HepG2 (cell line): Measurements from ENCODE around the gene EFCAB8. TPM values are rescaled to one million over a fixed set of nuclear protein-coding genes. Genes with fewer than 3 reads are reported as not detected.
A peak's percentile ranks its signal among the peaks of the same experiment; 100 is the strongest.

Source experiments
- BCL3 ChIP-seq: sonication (generic); formaldehyde crosslinking; IDR thresholded peaks from 2 replicates; pipeline ENCODE4 v1.5.1; 2020; ENCODE audit warnings: mild to moderate bottlenecking, missing genetic modification reagents, moderate library complexity
- CBX2 ChIP-seq, 2 experiments: fragments of 200-600 bp in 1 of 2; sonication (generic); formaldehyde crosslinking in 1 of 2; IDR thresholded peaks; 2 replicates each; pipeline versions ENCODE4 v1.7.0 to v1.8.1; 2018 to 2022; ENCODE audit warnings: low read depth in 2 of 2, low read length in 1 of 2, mild to moderate bottlenecking in 1 of 2, missing genetic modification reagents in 1 of 2
- CREM ChIP-seq, 2 experiments: sonication (generic) in 1 of 2; formaldehyde crosslinking in 1 of 2; IDR thresholded peaks; 2 replicates each; pipeline versions ENCODE4 v1.4.0 to v1.6.1; 2016 to 2020; ENCODE audit warnings: antibody characterized with exemption in 1 of 2, mild to moderate bottlenecking in 1 of 2, missing genetic modification reagents in 1 of 2
- FIP1L1 ChIP-seq: fragments of 200-400 bp; formaldehyde crosslinking; IDR thresholded peaks from 2 replicates; pipeline ENCODE4 v1.6.1; 2018; ENCODE audit warnings: low read depth, mild to moderate bottlenecking, low read length, moderate library complexity, borderline replicate concordance; ENCODE audit not compliant: insufficient read depth
- HMGA1 ChIP-seq: sonication (generic); formaldehyde crosslinking; conservative IDR thresholded peaks from 2 replicates; pipeline ENCODE4 v1.4.0; 2020; ENCODE audit warnings: missing genetic modification reagents
- KAT8 ChIP-seq: IDR thresholded peaks from 2 replicates; pipeline ENCODE4 v1.6.1; 2016; ENCODE audit warnings: missing genetic modification reagents, missing compliant biosample characterization
- NFIB ChIP-seq: sonication (generic); formaldehyde crosslinking; IDR thresholded peaks from 2 replicates; pipeline ENCODE4 v1.9.0; 2021; ENCODE audit warnings: missing genetic modification reagents, mild to moderate bottlenecking, borderline replicate concordance
- NFIC ChIP-seq: IDR thresholded peaks from 2 replicates; pipeline ENCODE4 v1.6.1; 2012; ENCODE audit warnings: mild to moderate bottlenecking, low read length, inconsistent platforms
- PAX8 ChIP-seq: sonication (generic); formaldehyde crosslinking; IDR thresholded peaks from 2 replicates; pipeline ENCODE4 v1.8.0; 2022; ENCODE audit warnings: mild to moderate bottlenecking, missing genetic modification reagents, borderline replicate concordance
- RARA ChIP-seq: IDR thresholded peaks from 2 replicates; pipeline ENCODE4 v1.6.1; 2016; ENCODE audit warnings: missing genetic modification reagents, missing compliant biosample characterization
- REL ChIP-seq: sonication (generic); formaldehyde crosslinking; conservative IDR thresholded peaks from 2 replicates; pipeline ENCODE4 v1.8.0; 2022; ENCODE audit warnings: mild to moderate bottlenecking, missing genetic modification reagents, moderate library complexity
- SMYD3 ChIP-seq: sonication (generic); formaldehyde crosslinking; IDR thresholded peaks from 2 replicates; pipeline ENCODE4 v1.8.1; 2023; ENCODE audit warnings: mild to moderate bottlenecking, missing genetic modification reagents
- SNAPC4 ChIP-seq: sonication (generic); formaldehyde crosslinking; IDR thresholded peaks from 2 replicates; pipeline ENCODE4 v1.4.0; 2020; ENCODE audit warnings: mild to moderate bottlenecking, missing genetic modification reagents
- SRSF4 ChIP-seq: fragments of 200-400 bp; formaldehyde crosslinking; IDR thresholded peaks from one replicate; pipeline ENCODE4 v1.6.1; 2018; ENCODE audit warnings: mild to moderate bottlenecking, low read depth, low read length, moderate library complexity; ENCODE audit not compliant: poor library complexity, severe bottlenecking
- THRA ChIP-seq: sonication (generic); formaldehyde crosslinking; IDR thresholded peaks from 2 replicates; pipeline ENCODE4 v1.4.0; 2020; ENCODE audit warnings: missing genetic modification reagents, borderline replicate concordance
- ZNF225 ChIP-seq: sonication (generic); formaldehyde crosslinking; IDR thresholded peaks from 2 replicates; pipeline ENCODE4 v1.4.0; 2020; ENCODE audit warnings: mild to moderate bottlenecking, missing genetic modification reagents
- ZNF510 ChIP-seq: sonication (generic); formaldehyde crosslinking; IDR thresholded peaks from 2 replicates; pipeline ENCODE4 v1.4.0; 2020; ENCODE audit warnings: low read depth, mild to moderate bottlenecking, missing genetic modification reagents
- ZNF572 ChIP-seq: sonication (generic); formaldehyde crosslinking; IDR thresholded peaks from 2 replicates; pipeline ENCODE4 v1.5.1; 2020; ENCODE audit warnings: mild to moderate bottlenecking, missing genetic modification reagents
- polyA plus RNA-seq, 8 experiments: library from polyadenylated mRNA; depleted of rRNA in 3 of 8; stranded (reverse) in 7 of 8; unstranded in 1 of 8; fragments of >200 nt; fragmentation: Illumina TruSeq in 4 of 8; extraction: Trizol in 4 of 8; gene quantifications; 2 replicates each; pipeline versions ENCODE4 v1.2.1 to v1.2.3, GENCODE V29; 2011 to 2016; ENCODE audit warnings: low read depth in 4 of 8, missing spikeins in 1 of 8, mixed read lengths in 1 of 8; ENCODE audit not compliant: insufficient read depth in 1 of 8
- total RNA-seq, 5 experiments: library from RNA; depleted of rRNA; stranded (reverse); fragments of >200 nt; fragmentation: Illumina TruSeq; extraction: Trizol; gene quantifications; 2 replicates each; pipeline ENCODE4 v1.2.3, GENCODE V29; 2016; ENCODE audit warnings: low read depth in 1 of 5
- TF ChIP-seq, protein P1 (sequence below): sonication (generic); formaldehyde crosslinking; IDR thresholded peaks from 2 replicates; pipeline ENCODE4 v1.5.0; 2020; ENCODE audit warnings: missing genetic modification reagents, mild to moderate bottlenecking, borderline replicate concordance

EFCAB8 gene
- total and polyA plus RNA-seq, 2 of the 13 experiments (the other 11 are each of a cell fraction or from before 2014, with no cell fraction given): 0.15 to 0.22 TPM

DNA sequence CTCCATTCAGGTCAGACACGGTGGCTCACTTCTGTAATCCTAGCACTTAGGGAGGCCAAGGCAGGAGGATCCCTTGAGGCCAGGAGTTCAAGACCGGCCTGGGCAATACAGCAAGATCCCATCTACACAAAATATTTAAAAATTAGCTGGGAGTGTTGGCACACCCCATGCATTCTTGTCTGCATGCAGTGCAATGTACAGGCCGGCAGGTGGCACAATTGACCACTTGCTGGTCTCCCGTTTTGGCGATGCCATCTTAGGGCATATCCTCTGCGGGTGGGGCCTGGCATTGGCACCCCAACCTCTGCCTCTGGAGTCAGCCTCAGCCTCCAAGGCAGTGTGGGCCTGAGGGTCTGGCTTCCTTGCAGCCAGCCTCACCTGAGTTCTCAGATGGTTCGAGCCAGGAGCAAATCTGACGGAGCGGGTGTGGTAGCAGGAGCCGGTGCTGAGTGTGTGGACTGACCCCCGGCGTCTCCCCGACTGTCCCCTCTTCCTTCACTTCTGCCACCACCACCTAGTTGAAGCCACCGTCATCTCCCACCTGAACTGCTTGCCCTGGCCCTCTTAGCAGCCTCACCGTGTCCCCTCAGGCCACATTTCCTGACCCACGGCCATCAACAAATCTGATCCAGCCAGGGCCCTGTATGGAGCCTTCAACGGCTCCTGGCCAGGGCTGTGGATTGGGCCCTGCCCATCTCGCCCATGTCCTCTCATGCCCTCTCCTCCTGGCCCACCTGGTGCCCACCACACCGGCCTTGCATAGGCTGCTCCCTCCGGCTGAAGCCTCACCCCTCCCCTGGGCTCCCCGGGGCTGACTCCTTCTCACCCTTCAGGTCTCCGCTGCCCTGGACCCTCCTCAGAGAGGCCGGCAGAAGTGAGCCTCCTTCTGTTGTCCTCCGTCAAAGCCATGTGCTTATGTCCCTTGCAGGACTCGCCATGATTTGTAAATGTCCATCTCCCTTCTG is 44.0 kb downstream of the EFCAB8 start (continued):
- TF ChIP-seq, protein P1, sequence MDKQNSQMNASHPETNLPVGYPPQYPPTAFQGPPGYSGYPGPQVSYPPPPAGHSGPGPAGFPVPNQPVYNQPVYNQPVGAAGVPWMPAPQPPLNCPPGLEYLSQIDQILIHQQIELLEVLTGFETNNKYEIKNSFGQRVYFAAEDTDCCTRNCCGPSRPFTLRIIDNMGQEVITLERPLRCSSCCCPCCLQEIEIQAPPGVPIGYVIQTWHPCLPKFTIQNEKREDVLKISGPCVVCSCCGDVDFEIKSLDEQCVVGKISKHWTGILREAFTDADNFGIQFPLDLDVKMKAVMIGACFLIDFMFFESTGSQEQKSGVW (CRISPR knock-in tag): no peak
- TF ChIP-seq NFIB (CRISPR knock-in tag): 0 out of 2 replicates have a peak, but pooled peaks have one; percentile 36
- TF ChIP-seq ZNF572: 0 out of 2 replicates have a peak, but pooled peaks have one; percentile 25
- TF ChIP-seq HMGA1: no peak
- 0 out of 2 replicates have a peak, but pooled peaks have one; percentile 11 for TF ChIP-seq RARA (CRISPR knock-in tag)
- TF ChIP-seq PAX8 (CRISPR knock-in tag): no peak
- no peak for TF ChIP-seq ZNF510
- TF ChIP-seq CREM (IDR thresholded peaks at IDR 0.05): no peak
- TF ChIP-seq CREM (CRISPR knock-in tag; IDR thresholded peaks at IDR 0.05): no peak
- no peak for TF ChIP-seq KAT8 (CRISPR knock-in tag)
- TF ChIP-seq REL (CRISPR knock-in tag): no peak
- no peak for TF ChIP-seq NFIC
- TF ChIP-seq FIP1L1: no peak
- no peak for TF ChIP-seq CBX2 (IDR thresholded peaks at IDR 0.05; ENCODE audit: low read depth, low read length)
- no peak for TF ChIP-seq CBX2 (CRISPR knock-in tag; IDR thresholded peaks at IDR 0.05; ENCODE audit: low read depth)
- TF ChIP-seq SMYD3 (CRISPR knock-in tag): no peak
- no peak; the same call in 1 of the 2 replicates for TF ChIP-seq ZNF225 (CRISPR knock-in tag)
- no peak for TF ChIP-seq BCL3 (CRISPR knock-in tag)
- no peak for TF ChIP-seq SNAPC4 (CRISPR knock-in tag)
- TF ChIP-seq THRA (CRISPR knock-in tag): peak; percentile 74; the same call in 1 of the 2 replicates
- TF ChIP-seq SRSF4: no peak
